Amniotic epithelial cell (primary cell): ENCODE measurements around the gene DOK4.
A peak's percentile ranks its signal among the peaks of the same experiment; 100 is the strongest.

Experiments used
- DNase-seq: peaks from one replicate; pipeline ENCODE4 v3.0.0-alpha.2; 2010; ENCODE audit warnings: low read depth

The DOK4 gene

DNA sequence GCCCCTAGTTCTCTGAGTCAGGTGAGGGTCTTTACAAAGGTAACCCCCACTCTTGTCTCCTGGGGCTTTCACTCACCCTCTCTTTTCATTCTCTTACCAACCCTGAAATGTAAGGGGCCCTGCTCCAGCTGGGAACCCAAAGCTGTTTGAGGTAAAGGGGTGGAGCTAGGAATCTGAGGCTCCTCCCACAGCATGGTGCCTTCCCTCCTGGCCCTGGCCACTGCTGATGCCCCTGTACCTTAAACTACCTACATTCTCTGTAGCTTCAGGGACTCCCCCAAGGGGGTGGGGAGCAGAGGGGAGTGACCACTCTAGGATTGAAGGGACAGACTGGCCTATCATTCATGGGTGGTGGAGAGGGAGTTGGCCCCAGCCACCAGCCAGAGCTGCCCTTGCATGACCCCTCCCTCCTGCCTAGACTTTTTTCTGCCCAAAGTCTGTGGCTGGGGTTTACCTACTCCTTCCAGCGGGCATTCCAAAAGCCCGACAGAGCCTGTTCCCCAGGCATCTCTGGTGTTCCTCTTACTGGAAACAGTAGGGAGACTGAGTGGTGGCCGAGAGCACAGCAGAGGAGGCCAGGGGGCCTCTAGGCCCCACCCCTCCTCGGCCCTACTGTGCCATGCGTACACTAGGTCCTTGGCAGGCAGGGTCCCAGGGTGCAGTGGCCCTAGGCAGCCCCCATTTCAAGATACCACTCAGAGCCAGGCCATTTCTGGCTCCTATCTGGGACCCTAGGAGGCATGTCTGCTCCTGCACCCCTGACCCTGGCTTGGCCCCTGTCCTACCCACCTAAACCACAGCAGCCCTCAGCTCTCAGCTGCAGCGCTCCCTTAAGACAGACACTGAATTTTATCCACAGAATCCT lies 9.5 kb downstream of the DOK4 start:
- no peak for DNase-seq

DNA sequence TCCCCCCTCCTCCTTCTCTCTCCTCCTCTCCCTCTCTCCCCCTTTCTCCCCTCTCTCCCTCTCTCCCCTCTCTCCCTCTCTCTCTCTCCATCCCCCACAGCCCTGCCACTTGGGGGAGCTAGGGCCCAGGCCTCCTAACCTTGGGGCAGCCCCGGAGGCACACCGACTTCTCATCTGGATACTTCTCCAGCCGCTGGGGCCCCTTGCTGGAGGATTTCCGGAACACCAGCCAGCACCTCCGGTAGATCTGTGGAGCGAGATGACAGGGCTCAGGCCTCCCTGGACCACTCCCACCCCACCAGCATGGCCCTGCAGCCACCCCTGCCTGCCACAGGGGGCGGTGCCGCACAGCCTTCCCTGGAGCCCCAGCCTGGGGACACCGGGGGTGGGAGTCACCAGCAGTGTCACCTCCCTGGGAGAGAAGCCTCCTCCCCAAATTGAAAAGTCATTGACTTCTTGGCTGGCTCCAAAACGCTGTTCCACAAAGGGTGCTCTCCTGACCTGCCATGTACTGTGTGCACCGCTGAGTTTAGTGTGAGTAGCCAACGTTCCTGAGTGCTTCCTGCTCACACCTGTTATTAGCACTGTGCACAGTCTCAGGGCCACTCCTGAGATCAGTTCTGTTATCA lies 10.5 kb downstream of the DOK4 start:
- DNase-seq = peak; percentile 48

DNA sequence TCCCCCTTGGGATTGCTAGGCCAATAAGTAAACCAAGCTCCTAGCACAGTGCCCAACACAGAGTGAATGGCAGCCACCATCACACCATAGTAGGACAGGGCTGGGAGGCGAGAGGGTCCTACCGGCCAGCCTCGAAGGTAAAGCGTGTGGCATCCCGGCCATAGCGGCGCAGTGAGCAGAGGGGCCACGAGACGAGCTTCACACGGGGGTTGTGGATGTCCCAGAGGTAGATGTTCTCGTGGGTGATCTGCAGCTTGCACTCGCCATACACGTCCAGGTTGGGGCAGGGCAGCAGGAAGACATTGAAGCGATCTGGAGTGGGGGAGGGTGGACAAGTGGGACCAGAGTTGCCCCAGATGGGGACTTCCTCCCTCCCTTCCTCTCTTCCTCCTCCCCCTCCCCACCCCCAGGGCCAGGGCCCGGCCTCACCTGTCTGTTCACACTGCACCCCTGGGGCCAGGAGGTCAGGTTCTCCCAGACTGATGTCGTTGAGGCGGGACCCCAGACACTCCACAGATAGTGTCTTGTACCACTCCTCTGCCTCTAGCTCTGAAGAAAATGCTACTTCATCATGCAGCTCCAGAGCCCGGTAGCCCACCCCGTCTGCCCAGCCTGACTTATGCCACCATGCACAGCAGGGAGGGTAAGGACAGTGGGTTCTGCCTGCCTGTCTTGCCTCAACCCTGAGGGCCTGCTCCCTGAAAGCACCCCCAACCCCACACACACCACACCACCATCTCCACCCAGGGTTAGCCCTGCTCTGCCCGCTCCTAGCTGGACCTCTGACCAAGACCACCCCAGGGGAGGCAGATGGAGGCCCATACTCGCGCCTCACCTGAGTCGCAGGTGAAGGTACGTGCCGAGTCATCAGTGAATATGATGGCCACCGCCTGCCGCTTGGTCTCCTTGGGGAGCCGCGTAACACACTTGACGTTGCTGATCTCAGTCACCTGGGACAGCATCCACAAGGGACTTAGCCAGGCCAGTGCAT lies 11.3 kb downstream of the DOK4 start:
- no peak for DNase-seq

DNA sequence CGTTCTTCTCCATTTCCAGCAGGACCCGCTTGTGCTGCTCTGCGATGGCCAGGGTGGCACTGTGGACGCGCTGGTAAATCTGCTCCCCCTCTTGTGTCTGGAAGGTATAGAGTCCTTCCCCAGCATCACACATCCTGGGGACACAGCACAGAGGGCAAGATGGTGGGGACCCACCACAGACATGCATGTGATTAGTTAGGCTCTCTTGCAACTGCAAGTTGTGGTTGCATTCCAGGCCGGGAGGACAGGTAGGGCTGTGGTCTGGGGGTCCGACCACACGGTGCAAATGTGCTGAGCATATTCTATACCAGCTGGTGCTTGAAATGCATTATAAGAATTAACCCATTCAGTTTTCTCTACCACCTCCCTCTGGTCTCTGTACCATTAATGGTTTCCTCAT lies 12.4 kb downstream of the DOK4 start:
- no peak for DNase-seq

DNA sequence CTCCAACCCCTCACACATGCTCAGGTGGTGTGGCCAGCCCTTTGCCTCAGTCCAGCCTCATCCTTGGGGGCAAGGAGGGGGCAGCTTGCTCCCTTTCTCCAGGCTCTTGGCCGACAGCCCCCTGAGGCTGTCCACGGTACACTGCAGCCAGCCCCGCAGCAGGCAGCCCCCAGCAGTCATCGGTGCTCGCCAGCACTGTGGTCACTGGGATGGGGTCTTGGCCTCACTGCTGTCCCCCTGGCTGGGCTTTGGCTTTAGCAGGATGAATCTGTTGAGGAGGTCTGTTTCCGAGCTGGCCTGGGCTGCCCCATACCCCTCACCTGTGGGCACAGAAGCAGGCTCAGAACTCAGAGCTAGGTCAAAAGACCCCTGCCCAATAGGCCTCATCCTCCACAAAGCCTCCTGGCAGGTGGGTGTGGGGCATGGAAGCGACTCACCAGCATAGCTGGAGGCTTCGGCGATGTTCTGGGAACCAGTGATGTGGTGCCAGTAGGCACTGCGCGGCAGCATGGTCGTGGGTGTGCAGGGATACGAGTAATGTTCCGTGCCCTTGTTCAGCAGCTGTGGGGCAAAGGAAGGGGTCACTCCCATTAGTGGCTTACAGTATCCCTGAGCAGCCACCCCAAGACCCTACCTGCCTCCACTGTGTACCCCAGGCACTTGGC lies 13.0 kb downstream of the DOK4 start:
- no peak for DNase-seq

DNA sequence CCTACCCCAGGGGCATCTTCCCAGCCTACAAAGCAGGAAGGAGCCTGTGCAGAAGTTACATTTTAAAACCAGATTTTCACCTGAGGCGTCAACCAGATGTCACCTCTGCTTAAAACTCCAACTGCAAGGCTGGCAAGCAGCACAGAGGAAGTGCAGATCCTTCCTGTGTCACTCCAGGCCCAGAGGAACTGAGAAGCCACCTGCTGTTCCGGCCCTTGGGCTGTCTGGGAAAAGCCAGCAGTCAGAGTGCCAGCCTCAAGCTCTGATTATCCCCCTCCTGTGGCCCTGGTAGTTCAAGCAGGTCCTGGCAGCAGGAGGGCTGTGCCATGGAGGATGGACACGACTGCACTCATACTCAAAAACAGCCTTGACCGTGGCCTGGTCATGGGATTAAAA lies 13.6 kb downstream of the DOK4 start:
- DNase-seq = no peak

DNA sequence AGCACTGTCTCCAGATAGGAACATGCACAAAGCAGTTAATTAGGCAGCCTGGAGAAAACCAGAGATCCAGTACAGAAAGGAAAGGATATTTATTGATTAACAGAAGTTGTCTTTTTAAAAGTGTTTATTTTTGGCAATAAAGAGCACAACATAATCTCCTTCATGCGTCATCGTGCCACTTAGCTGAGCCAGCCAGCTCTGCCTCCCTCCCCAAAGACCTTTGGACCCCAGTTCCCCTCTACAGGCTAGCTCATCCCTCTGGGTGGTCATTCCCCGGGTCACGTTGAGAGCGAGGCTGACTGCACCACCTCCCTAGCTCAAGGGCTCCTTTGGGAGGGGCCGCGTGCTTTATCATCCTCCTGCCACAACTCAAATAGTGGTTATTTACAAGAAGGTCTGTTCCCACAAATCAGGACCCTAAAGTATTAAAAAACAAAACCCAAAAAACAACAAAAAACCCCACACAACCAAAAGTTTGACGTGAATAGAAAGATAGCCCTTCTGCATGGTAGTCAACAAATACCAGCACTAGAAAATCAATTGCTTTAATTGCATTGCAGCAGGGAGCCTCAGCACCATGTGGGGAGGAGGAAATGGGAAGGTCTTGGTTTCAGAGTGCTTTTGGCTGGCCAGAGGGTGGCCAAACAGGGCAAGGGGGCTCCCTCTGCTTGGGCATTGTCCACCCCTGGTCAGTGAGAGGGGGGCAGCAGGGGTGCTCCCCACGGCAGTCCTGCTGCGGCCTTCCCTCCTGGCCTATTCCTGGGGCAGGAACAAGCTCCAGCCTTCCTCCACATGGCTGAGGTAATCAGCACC lies 14.2 kb downstream of the DOK4 start:
- peak; percentile 41 for DNase-seq

DNA sequence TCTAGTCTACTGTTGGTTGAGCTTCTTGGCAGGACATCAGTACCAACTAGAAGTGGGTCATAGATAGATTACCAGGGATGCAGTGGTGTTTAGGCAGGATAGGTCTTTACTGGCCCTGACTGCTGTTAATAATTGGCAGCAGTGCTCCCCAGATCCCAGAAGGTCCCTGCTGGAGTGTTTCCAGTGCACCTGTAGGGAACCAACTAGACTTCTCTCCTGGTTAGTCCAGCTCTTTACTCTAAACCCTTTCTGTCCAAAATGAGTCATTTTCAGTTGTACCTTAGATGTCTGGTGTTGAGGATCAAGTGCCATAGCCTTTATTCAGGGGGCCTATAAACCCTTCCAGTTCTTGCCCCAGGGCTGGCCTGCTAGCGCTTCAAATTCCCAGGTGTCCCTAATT lies 15.1 kb downstream of the DOK4 start:
- DNase-seq = no peak

DNA sequence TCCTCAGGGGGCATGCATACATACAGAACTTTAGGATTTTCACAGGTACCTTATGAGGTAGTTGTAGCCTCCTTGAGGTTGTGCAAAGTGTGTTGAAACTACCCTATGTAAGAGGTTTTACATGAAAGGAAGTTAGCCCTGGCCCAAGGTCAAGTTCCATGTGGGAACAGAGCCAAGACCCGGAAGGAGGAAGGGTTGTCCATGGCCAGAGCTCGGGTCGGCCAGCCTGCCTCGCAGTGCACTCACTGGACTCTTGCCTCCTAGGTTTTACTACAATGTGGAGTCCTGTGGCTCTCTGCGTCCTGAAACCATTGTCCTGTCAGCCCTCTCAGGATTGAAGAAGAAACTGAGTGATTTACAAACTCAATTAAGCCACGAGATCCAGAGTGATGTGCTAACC lies 15.6 kb downstream of the DOK4 start:
- peak; percentile 83 for DNase-seq

DNA sequence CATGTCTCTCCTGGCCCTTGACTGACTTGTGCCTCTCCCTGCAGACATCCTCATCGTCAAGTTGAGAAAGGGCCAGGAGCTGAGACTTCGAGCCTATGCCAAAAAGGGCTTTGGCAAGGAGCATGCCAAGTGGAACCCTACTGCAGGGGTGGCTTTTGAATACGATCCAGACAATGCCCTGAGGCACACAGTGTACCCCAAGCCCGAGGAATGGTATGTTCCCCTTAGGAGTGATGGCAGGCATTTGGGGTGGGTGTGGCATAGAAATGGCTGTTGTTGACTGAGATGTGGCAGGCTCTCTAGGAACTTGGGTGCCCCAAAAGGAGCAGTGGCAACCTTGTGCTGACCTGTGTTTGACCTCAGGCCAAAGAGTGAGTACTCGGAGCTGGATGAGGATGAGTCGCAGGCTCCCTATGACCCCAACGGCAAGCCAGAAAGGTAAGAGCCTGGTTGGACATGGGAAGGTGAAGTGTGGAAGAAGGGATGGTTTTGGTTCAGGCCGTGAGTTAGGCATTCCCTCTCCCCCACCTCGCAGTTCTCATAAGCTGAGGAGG lies 16.3 kb downstream of the DOK4 start:
- DNase-seq = no peak

DNA sequence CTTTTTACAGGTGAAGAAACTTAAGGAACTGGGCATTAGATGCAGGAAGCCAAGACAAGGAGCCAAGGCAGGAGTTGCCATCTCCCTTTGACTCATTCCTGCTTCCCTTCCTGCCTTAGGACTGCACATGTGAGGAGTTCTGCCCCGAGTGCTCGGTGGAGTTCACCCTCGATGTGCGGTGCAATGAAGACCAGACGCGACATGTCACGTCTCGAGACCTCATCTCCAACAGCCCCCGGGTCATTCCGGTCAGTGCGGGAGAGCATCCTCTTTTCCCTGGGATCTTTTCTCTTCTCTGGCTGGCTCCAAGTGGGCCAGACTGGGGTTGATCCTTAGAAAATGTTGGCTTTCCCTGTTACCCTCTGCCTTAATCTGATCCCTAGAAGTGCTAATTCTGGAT lies 17.2 kb downstream of the DOK4 start:
- no peak for DNase-seq

DNA sequence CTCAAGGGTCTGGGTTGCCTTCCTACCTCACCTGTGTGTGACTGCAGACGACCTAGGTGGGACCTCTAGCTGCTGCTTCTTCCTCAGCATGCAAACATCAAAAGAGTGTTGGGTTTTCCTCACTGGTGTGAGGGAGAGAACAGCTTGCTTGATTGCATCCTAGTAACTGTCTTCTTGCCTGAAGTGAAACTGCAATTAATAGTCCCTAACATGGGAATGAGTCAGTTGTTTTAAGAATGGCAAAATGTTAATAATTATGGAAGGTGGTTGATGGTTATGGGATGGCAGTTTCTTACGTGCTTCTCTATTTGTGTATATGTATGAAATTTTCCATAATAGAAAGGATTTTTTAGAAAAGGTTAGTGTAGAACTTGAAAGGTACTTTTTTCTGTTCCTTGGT lies 17.9 kb downstream of the DOK4 start:
- DNase-seq = no peak

DNA sequence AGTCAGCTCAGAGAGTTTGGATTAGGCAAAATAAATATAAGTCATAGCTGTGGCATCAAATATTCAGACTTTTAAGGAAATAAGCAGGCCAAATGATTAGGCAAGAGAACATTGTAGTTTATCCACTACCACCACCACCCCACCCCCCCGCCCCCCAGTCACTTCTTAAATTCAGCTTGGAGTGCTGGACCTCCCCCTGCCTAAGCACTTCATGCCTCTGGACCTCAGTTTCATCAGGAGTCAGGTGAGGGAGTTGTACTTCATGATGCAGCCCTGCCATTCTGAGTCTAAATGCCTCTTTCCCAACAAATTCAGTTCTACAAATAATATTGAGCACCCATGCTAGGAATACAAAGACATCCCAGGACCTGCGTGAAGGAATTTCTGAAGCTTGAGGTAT lies 21.8 kb downstream of the DOK4 start:
- no peak for DNase-seq

DNA sequence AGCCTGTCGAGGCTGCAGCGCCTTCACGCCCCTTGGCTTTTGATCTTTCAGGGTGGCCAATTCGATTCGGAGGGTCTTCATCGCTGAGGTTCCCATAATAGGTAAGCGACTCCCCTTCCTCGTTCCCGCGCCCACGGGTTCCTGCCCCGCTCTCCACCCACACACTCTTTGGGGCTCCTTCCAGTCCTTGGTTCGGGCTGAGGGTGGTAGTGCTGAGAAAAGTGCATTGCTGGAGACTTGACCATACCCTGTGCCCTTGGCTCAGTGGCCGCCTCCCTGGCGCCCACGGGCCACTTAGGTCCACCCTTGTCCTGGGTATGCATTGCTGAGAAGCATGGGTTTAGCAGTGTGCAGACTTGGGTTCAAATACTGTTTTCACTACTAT lies 23.3 kb downstream of the DOK4 start:
- no peak for DNase-seq

DNA sequence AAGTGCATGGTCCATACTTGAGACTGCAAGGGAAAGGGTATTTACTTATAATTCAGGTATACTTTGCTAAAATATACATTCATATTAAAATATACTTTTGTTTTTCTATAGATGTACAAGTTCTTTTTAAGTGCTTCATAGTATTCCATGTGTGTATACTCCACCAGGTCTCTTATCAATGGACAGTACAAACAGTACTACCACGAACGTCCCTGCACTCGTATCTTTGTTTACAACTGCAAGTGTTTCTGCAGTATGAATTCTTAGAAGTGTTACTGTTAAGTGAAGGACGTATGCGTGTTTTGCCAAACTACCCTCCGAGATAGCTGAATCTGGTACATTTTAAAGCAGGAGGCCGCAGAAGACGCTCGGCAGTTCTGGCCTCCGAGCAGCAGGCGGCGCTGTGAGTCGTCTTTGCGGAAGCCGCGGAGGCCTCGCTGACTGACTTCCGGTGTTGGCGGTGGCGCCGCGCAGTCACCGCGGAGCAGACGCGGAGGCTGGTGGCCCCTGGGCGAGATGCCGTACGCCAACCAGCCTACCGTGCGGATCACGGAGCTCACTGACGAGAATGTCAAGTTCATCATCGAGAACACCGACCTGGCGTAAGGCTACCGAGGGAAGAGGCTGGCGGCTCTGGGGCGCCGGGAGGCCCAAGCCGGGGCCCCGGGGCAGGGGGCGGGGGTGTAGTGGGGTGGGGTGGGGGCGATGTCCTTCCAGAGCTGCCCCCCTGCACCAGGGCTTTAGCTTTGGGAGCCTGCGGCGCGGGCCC lies 23.9 kb downstream of the DOK4 start, which contains the start of gene POLR2C:
TSS of gene POLR2C (plus strand) at position 471 of the 769 bp plus-strand sequence. CDS start at position 517, 46 bp downstream.
- DNase-seq = peak; percentile 76

DNA sequence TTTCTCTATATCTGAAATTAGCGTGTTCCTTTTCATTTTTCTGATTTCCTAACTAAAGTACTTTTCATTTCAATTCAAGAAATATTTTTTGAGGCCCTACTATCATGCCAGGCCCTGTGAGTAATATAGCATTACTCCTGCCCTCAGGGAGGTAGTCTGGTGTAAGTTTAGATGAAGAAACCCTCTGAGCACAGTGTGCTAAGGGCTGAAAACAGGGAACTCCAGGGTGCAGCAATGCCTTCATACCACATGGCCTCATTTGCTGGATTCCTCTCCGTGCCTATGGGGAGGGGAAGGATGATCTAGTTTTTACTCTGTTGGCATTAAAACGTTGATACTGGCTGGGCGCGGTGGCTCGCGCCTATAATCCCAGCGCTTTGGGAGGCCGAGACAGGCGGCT lies 34.3 kb downstream of the DOK4 start:
- DNase-seq = peak; percentile 35

DNA sequence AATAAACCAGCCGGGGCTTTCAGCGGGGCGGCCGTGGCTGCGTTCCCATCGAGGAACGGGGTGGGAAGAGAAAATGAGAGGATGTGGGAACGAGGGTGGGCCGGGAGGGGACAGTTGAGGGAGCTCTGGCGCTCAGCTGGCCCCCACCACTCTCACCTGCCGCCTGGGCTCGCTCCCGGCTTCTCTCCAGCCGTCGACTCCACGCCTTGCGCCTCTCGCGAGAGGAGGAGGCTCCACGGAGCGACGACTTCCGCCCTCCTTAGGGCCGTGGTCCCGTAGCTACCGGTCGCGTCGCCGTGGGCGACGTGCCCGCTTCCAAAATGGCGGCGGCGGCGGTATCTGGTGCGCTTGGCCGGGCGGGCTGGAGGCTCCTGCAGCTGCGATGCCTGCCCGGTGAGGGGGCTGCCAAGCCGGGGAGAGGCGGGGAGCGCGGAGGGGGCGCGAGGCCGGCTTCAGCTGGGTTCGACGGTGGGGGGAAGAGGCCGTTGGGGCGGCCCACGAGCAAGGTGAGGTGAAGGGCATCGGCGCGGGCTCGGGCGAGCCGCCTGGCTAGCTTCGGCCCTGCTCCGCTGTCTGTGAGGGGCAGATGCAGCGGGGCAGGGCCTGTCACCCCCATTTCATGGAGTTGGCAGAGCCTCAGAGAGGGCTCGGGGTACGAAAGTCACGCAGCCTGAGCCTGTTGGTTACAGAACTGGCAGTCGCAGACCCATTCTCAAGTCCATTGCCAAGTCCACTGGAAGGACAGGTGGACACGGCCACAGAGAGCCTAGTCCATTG lies 38.9 kb downstream of the DOK4 start, which contains the start of the genes CIAPIN1 and COQ9:
TSS of gene CIAPIN1 (minus strand) at position 200 of the 777 bp plus-strand sequence. CDS start 6,457 bp downstream, outside the sequence.
TSS of gene COQ9 (plus strand) at position 294 of the 777 bp plus-strand sequence. CDS start at position 321, 27 bp downstream.
- peak; percentile 88 for DNase-seq

DNA sequence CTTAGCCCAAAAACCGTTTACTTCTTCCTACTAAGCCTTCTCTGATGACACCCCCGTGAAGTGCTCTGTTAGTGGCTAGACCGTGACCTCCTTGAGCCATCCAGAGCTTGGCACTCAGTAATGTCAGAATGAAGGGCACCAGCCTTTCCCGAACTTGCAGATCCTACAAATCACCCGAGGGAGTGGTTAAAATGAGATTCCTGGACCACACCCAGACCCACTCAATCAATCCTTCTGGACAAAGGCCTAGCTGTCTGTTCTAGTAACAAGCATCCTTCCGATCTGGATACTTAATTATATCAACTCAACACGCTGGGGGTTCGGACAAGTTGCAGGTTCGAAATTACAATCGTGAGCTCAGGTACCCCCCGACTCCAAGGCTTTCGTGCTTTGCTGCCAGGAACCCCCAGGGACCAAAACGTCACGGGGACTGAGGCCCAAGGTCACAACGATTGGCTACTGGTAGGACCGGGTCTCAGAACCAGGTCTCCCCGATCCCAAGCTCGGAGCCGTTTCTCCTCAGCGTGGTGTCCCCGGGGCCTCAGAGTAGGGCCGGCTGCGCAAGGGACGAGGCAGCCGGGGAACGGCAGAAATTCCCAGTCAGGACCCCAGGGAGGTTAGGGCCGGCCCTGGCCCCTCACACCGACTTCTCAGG lies 39.6 kb downstream of the DOK4 start:
- peak; percentile 23 for DNase-seq
